Panc1 (cell line): ENCODE data around the gene XG. TPM values are rescaled to one million over a fixed set of nuclear protein-coding genes. Genes with fewer than 3 reads are reported as not detected.
"Not testable (repeated sequence)": the region's sequence is repeated elsewhere in the genome, so short reads cannot be mapped to it uniquely, and the experiment has no call there.

ENCODE experiments used
- ATAC-seq: fragments of 200-7000 bp; cut with Tn5 transposase; 2 replicates; pipeline ENCODE4 v1.9.1; 2020; ENCODE audit warnings: mild to moderate bottlenecking, moderate library complexity
- Bru-seq: library from RNA; stranded (reverse); fragments of 400-500 nt; gene quantifications from one replicate; lab custom pipeline; 2021; lab: Mats Ljungman, UMichigan
- BruChase-seq, 2 experiments: library from RNA; stranded (reverse); fragments of 400-500 nt; gene quantifications; one replicate each; lab custom pipeline; 2021; lab: Mats Ljungman, UMichigan
- BruUV-seq: library from RNA; stranded (reverse); fragments of 400-500 nt; replicated peaks from 2 replicates; lab custom pipeline; 2021; lab: Mats Ljungman, UMichigan
- CTCF ChIA-PET: fragments of 300-600 bp; sonication (Branson Sonifier 250); formaldehyde crosslinking; loops from one replicate; lab custom pipeline; 2022; ENCODE audit warnings: antibody characterized with exemption; lab: Charles Lee
- POLR2A ChIA-PET: fragments of 300-600 bp; sonication (Branson Sonifier 250); formaldehyde crosslinking; loops from one replicate; lab custom pipeline; 2022; ENCODE audit warnings: antibody characterized with exemption; lab: Charles Lee
- DNase-seq: peaks from one replicate; pipeline ENCODE4 v3.0.0-alpha.2; 2010; ENCODE audit warnings: low read depth, low spot score
- H3K27ac ChIP-seq: 2 replicates; pipeline ENCODE4 v1.5.1; 2011; ENCODE audit warnings: mild to moderate bottlenecking, low read length, inconsistent platforms
- H3K27me3 ChIP-seq: fragments of 200-500 bp; sonication (Bioruptor generic); 2 replicates; pipeline ENCODE4 v1.6.0; 2014; ENCODE audit warnings: low read length, inconsistent platforms; ENCODE audit not compliant: control insufficient read depth, insufficient read depth
- H3K36me3 ChIP-seq: fragments of 200-500 bp; sonication (Bioruptor generic); 2 replicates; pipeline ENCODE4 v1.5.1; 2014; ENCODE audit warnings: inconsistent platforms, mild to moderate bottlenecking, low read length, moderate library complexity; ENCODE audit not compliant: control insufficient read depth, insufficient read depth
- H3K4me1 ChIP-seq: 2 replicates; pipeline ENCODE4 v1.5.1; 2011; ENCODE audit warnings: inconsistent platforms, mild to moderate bottlenecking, low read length, moderate library complexity; ENCODE audit not compliant: control insufficient read depth, insufficient read depth
- H3K4me3 ChIP-seq, 2 experiments: 2 replicates each; pipeline ENCODE4 v1.5.1; 2011 to 2012; ENCODE audit warnings: low read depth in 2 of 2, low read length in 2 of 2, mild to moderate bottlenecking in 2 of 2, inconsistent platforms in 1 of 2, moderate library complexity in 1 of 2
- H3K9me3 ChIP-seq: fragments of 200-500 bp; sonication (Bioruptor generic); 2 replicates; pipeline ENCODE4 v1.5.1; 2014; ENCODE audit warnings: low read depth, mild to moderate bottlenecking, inconsistent platforms, low read length, moderate library complexity; ENCODE audit not compliant: control insufficient read depth, insufficient read depth
- POLR2AphosphoS5 ChIP-seq: IDR thresholded peaks from 2 replicates; pipeline ENCODE4 v1.6.1; 2012; ENCODE audit warnings: mild to moderate bottlenecking, low read depth, low read length, moderate library complexity
- SIN3A ChIP-seq: IDR thresholded peaks from 2 replicates; pipeline ENCODE4 v1.6.1; 2012; ENCODE audit warnings: low read depth, mild to moderate bottlenecking, low read length, moderate library complexity, borderline replicate concordance; ENCODE audit not compliant: insufficient read depth
- TCF7L2 ChIP-seq: IDR thresholded peaks from 2 replicates; pipeline ENCODE4 v1.6.1; 2011; ENCODE audit warnings: mild to moderate bottlenecking, low read depth, low read length, inconsistent platforms
- in situ Hi-C: cut with HindIII; loops from 2 replicates; pipeline ENCODE4 v1.10.0; 2016; ENCODE audit warnings: low sequenced_read_pairs, low pct_unique_long_range_greater_than_20kb
- intact Hi-C: fragments of 100-400 bp; cut with micrococcal nuclease; formaldehyde crosslinking; loops from one replicate; pipeline ENCODE4 v1.10.0; 2022; ENCODE audit not compliant: unreplicated experiment
- long read RNA-seq: library from polyadenylated mRNA; unstranded; transcript quantifications from one replicate; pipeline ENCODE4 v2.0.0, GENCODE V29; 2021; ENCODE audit not compliant: unreplicated experiment
- polyA plus RNA-seq: library from polyadenylated mRNA; unstranded; fragments of >200 nt; gene quantifications from one replicate; pipeline ENCODE4 v1.2.1, GENCODE V29; 2012; ENCODE audit warnings: missing spikeins; ENCODE audit not compliant: insufficient read length
- total RNA-seq: library from RNA; stranded (reverse); gene quantifications from one replicate; pipeline ENCODE4 v1.2.1, GENCODE V29; 2021; ENCODE audit not compliant: unreplicated experiment
- TF ChIP-seq, protein P1 (sequence below), 2 experiments: IDR thresholded peaks; 2 replicates each; pipeline ENCODE4 v1.6.1; 2011 to 2012; ENCODE audit warnings: low read depth in 2 of 2, control low read depth in 1 of 2, low read length in 1 of 2, mild to moderate bottlenecking in 1 of 2, moderate library complexity in 1 of 2; ENCODE audit not compliant: insufficient read depth in 1 of 2
- TF ChIP-seq, protein P2 (sequence below): fragments of 450-650 bp; IDR thresholded peaks from 2 replicates; pipeline ENCODE4 v1.5.1; 2017; ENCODE audit warnings: mild to moderate bottlenecking

XG gene, protein sequence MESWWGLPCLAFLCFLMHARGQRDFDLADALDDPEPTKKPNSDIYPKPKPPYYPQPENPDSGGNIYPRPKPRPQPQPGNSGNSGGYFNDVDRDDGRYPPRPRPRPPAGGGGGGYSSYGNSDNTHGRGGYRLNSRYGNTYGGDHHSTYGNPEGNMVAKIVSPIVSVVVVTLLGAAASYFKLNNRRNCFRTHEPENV
- total RNA-seq (not detected), Bru-seq, nascent RNA (percentile 8 among the genes with signal in this experiment), BruChase-seq, experiment 1, labeled RNA remaining after a 2-hour chase (percentile 7 among the genes with signal in this experiment), BruChase-seq, experiment 2, labeled RNA remaining after a 6-hour chase (percentile 6 among the genes with signal in this experiment)
- polyA plus RNA-seq: not detected
- long read RNA-seq: 0 reads

DNA sequence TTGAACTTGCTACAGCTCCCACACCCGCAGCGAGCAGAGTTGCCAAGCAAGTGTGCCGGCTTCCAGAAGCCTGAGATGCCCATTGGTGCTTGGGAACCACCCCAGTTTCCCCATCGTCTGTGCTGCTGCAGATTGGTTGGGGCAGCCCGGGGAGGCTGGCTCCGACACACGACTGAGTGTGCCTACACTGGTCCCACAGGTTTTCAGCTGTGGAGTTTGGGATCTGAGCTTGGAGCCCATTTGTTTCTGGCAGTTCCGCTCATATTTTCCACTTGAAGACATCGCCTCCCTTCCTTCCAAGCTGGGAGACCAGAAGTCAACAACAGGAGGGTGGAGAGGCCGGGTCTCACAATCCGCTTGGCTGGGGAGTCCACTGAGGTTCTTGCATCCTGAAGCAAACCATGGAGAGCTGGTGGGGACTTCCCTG, at the start of gene XG:
Gene XG (plus strand): TSS at position 167 of the 427 bp plus-strand sequence. CDS start 235 bp downstream, at position 402.
- CTCF ChIA-PET, H3K36me3 ChIP-seq, in situ Hi-C loops, H3K4me3 ChIP-seq, H3K9me3 ChIP-seq, H3K4me1 ChIP-seq, BruUV-seq, ATAC-seq, POLR2A ChIA-PET, DNase-seq, H3K27ac ChIP-seq, intact Hi-C loops, H3K27me3 ChIP-seq: not testable (repeated sequence)

DNA sequence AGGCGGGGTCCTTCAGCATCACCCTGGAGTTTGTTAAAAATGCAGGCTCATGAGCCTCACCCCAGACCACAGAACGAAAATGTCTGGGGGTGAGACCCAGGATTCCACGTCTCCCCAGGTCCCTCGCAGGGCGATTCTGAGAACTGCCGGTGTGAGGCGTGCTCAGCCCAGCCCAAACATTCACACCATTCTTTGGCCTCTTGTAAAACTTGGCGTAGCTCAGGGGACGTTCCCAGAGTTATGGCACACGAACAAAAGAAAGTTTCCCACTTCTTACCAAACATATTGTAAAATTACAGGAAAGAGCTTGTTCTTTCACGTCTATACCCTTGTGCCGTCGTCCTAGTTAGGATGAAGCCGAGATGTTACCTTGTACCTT, 47.9 kb upstream of the XG start:
- no peaks in the 10 kb centered on the region for H3K36me3 ChIP-seq
- CTCF ChIA-PET: no interaction called here
- TF ChIP-seq SIN3A: no peak
- TF ChIP-seq, protein P1, sequence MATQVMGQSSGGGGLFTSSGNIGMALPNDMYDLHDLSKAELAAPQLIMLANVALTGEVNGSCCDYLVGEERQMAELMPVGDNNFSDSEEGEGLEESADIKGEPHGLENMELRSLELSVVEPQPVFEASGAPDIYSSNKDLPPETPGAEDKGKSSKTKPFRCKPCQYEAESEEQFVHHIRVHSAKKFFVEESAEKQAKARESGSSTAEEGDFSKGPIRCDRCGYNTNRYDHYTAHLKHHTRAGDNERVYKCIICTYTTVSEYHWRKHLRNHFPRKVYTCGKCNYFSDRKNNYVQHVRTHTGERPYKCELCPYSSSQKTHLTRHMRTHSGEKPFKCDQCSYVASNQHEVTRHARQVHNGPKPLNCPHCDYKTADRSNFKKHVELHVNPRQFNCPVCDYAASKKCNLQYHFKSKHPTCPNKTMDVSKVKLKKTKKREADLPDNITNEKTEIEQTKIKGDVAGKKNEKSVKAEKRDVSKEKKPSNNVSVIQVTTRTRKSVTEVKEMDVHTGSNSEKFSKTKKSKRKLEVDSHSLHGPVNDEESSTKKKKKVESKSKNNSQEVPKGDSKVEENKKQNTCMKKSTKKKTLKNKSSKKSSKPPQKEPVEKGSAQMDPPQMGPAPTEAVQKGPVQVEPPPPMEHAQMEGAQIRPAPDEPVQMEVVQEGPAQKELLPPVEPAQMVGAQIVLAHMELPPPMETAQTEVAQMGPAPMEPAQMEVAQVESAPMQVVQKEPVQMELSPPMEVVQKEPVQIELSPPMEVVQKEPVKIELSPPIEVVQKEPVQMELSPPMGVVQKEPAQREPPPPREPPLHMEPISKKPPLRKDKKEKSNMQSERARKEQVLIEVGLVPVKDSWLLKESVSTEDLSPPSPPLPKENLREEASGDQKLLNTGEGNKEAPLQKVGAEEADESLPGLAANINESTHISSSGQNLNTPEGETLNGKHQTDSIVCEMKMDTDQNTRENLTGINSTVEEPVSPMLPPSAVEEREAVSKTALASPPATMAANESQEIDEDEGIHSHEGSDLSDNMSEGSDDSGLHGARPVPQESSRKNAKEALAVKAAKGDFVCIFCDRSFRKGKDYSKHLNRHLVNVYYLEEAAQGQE (IDR thresholded peaks at IDR 0.05; ENCODE audit: insufficient read depth in 1 of 2, low read depth in 2 of 2, low read length in 1 of 2): no peak
- no peak for DNase-seq
- POLR2A ChIA-PET: no interaction called here
- ATAC-seq: no peak
- no peaks in the 10 kb centered on the region for H3K4me1 ChIP-seq
- in situ Hi-C loops: no loop called here
- no peak overlapping the region for H3K27ac ChIP-seq
- no TSS peak for BruUV-seq
- H3K9me3 ChIP-seq: no peaks in the 10 kb centered on the region
- intact Hi-C loops: no loop called here
- H3K27me3 ChIP-seq: no peaks in the 10 kb centered on the region
- no peak overlapping the region for H3K4me3 ChIP-seq

DNA sequence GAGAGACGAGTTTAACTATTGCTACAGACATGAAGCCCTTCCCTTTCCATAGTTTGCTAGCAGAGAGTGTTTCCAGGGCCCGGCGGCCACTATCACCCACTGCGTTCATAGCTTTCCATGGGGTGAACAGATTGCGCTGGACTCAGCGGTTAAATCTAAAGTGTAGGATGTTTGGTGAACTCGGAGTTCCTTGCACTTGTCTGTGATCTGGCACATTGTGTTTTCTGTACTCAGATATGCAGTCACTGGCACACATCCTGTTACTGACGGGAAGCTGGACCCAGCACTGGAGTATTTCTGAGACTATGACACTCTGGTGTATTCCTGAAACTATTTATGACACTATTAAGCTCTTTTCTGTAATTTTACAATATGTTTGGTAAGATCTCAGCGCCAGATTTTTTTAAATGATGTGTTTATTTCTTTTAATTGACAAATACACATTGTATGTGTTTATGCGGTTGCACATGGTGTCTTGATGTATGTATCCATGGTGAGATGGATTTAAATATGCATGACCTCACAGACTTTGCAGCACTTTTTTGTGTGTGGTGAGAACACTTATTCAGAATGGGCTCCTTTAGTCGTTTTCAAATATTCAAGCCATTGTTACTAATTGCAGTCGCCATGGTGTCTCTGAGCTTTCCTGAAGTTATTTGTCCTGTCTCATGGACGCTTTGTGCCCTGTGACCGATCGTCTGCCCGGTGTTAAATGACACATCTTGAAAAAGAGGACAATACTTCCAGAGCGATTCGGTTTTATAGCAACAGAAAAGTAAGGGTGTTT, 46.6 kb upstream of the XG start:
- ChIA-PET CTCF (no interaction called here), POLR2A (no interaction called here)
- intact Hi-C loops: no loop called here
- in situ Hi-C loops: no loop called here
- Histone ChIP-seq H3K27ac (no peak overlapping the region), H3K27me3 (no peaks in the 10 kb centered on the region), H3K4me1 (no peaks in the 10 kb centered on the region), H3K9me3 (no peaks in the 10 kb centered on the region), H3K4me3 (no peak overlapping the region), H3K36me3 (no peaks in the 10 kb centered on the region)
- BruUV-seq: no TSS peak
- ATAC-seq (no peak), DNase-seq (no peak)
- TF ChIP-seq, protein P2, sequence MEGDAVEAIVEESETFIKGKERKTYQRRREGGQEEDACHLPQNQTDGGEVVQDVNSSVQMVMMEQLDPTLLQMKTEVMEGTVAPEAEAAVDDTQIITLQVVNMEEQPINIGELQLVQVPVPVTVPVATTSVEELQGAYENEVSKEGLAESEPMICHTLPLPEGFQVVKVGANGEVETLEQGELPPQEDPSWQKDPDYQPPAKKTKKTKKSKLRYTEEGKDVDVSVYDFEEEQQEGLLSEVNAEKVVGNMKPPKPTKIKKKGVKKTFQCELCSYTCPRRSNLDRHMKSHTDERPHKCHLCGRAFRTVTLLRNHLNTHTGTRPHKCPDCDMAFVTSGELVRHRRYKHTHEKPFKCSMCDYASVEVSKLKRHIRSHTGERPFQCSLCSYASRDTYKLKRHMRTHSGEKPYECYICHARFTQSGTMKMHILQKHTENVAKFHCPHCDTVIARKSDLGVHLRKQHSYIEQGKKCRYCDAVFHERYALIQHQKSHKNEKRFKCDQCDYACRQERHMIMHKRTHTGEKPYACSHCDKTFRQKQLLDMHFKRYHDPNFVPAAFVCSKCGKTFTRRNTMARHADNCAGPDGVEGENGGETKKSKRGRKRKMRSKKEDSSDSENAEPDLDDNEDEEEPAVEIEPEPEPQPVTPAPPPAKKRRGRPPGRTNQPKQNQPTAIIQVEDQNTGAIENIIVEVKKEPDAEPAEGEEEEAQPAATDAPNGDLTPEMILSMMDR: no peak
- TF ChIP-seq TCF7L2: no peak
- TF ChIP-seq POLR2AphosphoS5: no peak
- TF ChIP-seq SIN3A: no peak
- TF ChIP-seq, protein P1 (IDR thresholded peaks at IDR 0.05; ENCODE audit: insufficient read depth in 1 of 2, low read depth in 2 of 2, low read length in 1 of 2): no peak
